Activated B cell treated with CpG ODN at 0.5 μM for 24 hours (primary cell): ENCODE results near the gene RPAP3. TPM values are rescaled to one million over a fixed set of nuclear protein-coding genes. Genes with fewer than 3 reads are reported as not detected.

Source experiments
- ATAC-seq: fragments of 200-7000 bp; cut with Tn5 transposase; one replicate; pipeline ENCODE4 v1.10.0; 2021; ENCODE audit warnings: low read depth, mild to moderate bottlenecking, moderate library complexity
- CTCF ChIA-PET: fragments of 350-600 bp; sonication (Branson Sonifier 250); formaldehyde crosslinking; loops from one replicate; lab custom pipeline; 2021; ENCODE audit warnings: antibody characterized with exemption; lab: Charles Lee
- POLR2A ChIA-PET: fragments of 350-600 bp; sonication (Branson Sonifier 250); formaldehyde crosslinking; loops from one replicate; lab custom pipeline; 2021; ENCODE audit warnings: antibody characterized with exemption; lab: Charles Lee
- DNase-seq: peaks from one replicate; pipeline ENCODE4 v3.0.0; 2022
- H3K27ac Mint-ChIP-seq: one replicate; pipeline ENCODE4 v1.8.0; 2020; ENCODE audit warnings: mixed read lengths
- H3K27me3 Mint-ChIP-seq: one replicate; pipeline ENCODE4 v1.8.0; 2021; ENCODE audit warnings: mixed read lengths
- H3K36me3 Mint-ChIP-seq: one replicate; pipeline ENCODE4 v1.8.0; 2021; ENCODE audit warnings: low read depth, mixed read lengths
- H3K4me1 Mint-ChIP-seq: one replicate; pipeline ENCODE4 v1.8.0; 2021; ENCODE audit warnings: mixed read lengths
- H3K4me3 Mint-ChIP-seq: one replicate; pipeline ENCODE4 v1.8.0; 2020; ENCODE audit warnings: mild to moderate bottlenecking, mixed read lengths
- H3K9me3 Mint-ChIP-seq: one replicate; pipeline ENCODE4 v1.8.0; 2020; ENCODE audit warnings: mixed read lengths
- intact Hi-C: fragments of 100-400 bp; cut with micrococcal nuclease; formaldehyde crosslinking; loops from one replicate; pipeline ENCODE4 v1.15.1; 2024
- total RNA-seq: library from RNA; stranded (reverse); gene quantifications from 2 replicates; pipeline ENCODE4 v1.2.3, GENCODE V29; 2022
- TF ChIP-seq, protein P1 (sequence below): fragments of 200-600 bp; IDR thresholded peaks from one replicate; pipeline ENCODE4 v1.8.0; 2022; ENCODE audit warnings: antibody characterized with exemption, mild to moderate bottlenecking

Gene RPAP3
- total RNA-seq, 1 donor from 2014 or later: 60.5 TPM

DNA sequence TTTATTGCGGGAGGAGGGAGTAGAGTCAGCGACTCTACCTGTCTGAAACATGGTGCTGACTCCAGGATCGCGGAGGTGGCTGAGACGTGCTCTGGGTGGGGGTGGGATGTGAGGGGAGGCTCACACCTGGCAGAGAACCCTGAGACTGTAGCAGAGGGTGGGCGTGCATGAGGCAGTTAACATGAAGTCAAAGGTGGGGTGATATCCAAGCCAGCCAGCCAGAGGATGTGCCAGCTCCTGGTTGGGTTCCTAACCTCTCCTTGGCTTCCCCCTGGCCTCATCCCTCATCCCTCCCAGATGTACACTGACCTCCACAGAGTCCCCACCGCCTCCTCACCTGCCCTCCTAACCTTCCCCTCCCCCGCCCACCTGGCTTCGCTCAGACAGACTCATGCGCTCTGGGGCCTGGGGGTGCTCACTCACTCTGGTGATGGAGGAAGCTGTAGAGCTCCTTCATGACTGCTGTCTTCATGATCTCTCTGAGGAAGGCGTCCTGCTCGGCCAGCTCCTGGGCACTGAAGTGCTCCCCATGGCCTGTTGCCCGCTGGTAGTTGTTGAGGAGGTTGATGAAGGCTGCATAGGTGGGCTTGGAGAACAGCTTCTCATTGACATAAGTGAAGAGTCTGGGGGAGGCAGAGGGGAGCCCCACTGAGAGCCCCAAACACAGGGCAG, 10.2 kb upstream of the RPAP3 start:
- no peaks in the 10 kb centered on the region for H3K27me3 Mint-ChIP-seq
- no peak overlapping the region for H3K4me3 Mint-ChIP-seq
- H3K36me3 Mint-ChIP-seq: peaks cover 8% of the 10 kb centered on the region
- H3K4me1 Mint-ChIP-seq: peaks cover 31% of the 10 kb centered on the region
- CTCF ChIA-PET: interaction anchor here (0.6 to 7.3 kb wide), 15 partner anchors 9 to 124 kb away, joined by 3 to 134 read pairs (median 7); partner anchors contain the start of genes ENDOU, RAPGEF3 and SLC48A1
- POLR2A ChIA-PET: interaction anchor here (0.8 to 1.9 kb wide), 5 partner anchors 10 to 124 kb away, joined by 3 to 7 read pairs (median 4); partner anchors contain the start of gene RPAP3
- no peaks in the 10 kb centered on the region for H3K9me3 Mint-ChIP-seq
- TF ChIP-seq, protein P1, sequence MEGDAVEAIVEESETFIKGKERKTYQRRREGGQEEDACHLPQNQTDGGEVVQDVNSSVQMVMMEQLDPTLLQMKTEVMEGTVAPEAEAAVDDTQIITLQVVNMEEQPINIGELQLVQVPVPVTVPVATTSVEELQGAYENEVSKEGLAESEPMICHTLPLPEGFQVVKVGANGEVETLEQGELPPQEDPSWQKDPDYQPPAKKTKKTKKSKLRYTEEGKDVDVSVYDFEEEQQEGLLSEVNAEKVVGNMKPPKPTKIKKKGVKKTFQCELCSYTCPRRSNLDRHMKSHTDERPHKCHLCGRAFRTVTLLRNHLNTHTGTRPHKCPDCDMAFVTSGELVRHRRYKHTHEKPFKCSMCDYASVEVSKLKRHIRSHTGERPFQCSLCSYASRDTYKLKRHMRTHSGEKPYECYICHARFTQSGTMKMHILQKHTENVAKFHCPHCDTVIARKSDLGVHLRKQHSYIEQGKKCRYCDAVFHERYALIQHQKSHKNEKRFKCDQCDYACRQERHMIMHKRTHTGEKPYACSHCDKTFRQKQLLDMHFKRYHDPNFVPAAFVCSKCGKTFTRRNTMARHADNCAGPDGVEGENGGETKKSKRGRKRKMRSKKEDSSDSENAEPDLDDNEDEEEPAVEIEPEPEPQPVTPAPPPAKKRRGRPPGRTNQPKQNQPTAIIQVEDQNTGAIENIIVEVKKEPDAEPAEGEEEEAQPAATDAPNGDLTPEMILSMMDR: no peak
- ATAC-seq: no peak
- intact Hi-C loops: loop anchor here (1.0 to 10.0 kb wide), 11 partner anchors 10 to 899 kb away; partner anchors contain the start of genes SLC48A1 and TMEM106C
- no peak overlapping the region for H3K27ac Mint-ChIP-seq
- no peak for DNase-seq

DNA sequence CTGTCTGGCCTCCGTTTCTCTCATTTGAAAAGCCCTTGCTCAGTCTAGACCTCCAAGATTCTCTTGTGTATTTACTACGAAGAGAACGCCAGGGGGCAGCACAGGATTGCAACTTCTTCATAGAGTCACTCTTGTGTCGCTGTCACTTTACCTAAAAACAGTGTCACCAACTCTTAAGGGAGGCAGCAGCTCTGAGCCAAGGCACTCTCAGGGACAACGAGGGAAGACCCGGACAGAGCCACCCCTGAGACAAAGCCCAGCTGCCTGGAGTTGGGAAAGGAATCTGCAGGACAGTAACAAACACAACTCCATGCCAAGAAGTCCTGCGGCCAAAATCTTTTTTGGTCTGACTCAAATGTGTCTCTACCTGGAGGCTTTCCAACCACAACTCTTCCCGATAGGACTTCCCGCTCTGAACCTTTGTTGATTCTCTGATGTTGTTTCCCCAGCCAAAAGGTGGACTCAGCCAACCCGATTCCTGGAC, 9.6 kb upstream of the RPAP3 start:
- Mint-ChIP-seq H3K36me3 (peaks cover 5% of the 10 kb centered on the region), H3K27ac (no peak overlapping the region), H3K4me3 (no peak overlapping the region), H3K4me1 (peaks cover 37% of the 10 kb centered on the region), H3K9me3 (no peaks in the 10 kb centered on the region), H3K27me3 (no peaks in the 10 kb centered on the region)
- ATAC-seq: peak; percentile 87
- intact Hi-C loops: loop anchor here (1.0 to 10.0 kb wide), 11 partner anchors 11 to 899 kb away; partner anchors contain the start of genes SLC48A1 and TMEM106C
- TF ChIP-seq, protein P1: peak; percentile 18
- CTCF ChIA-PET: interaction anchor here (0.6 to 7.3 kb wide), 18 partner anchors 10 to 125 kb away, joined by 3 to 134 read pairs (median 6); partner anchors contain the start of genes ENDOU, RAPGEF3, RPAP3 and SLC48A1
- DNase-seq: peak; percentile 54
- POLR2A ChIA-PET: interaction anchor here (0.8 to 1.9 kb wide), 5 partner anchors 9 to 124 kb away, joined by 3 to 6 read pairs (median 4); partner anchors contain the start of gene RPAP3

DNA sequence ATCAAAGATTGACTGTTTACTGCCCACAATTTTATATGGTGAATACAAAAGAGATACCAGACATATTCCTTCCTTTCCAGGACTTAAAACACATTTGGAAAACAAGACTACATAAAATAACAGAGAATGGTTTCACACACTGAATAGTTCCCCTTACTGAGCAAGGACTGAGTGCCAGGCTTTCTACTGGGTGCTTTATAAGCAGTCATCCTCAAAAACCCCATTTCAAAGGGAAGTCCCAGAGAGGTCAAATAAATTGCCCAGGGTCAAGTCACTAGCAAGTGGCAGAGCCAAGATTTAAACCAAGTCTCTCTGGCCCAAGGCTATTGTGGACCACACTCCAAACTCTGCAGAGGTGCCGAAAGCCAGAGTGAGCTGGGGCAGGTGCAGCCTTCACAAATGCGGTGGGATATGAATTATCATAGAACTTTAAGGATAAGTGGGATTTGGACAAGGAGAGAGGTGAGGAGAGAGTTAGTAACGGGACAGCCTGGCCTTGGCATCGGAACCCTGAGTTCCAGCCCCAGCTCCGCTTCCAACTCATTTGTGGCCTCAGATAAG, 9.1 kb upstream of the RPAP3 start:
- TF ChIP-seq, protein P1: no peak
- no peak for DNase-seq
- peaks cover 4% of the 10 kb centered on the region for H3K36me3 Mint-ChIP-seq
- ATAC-seq: no peak
- CTCF ChIA-PET: interaction anchor here (0.6 to 7.3 kb wide), 16 partner anchors 9 to 125 kb away, joined by 3 to 134 read pairs (median 7); partner anchors contain the start of genes ENDOU, RAPGEF3, RPAP3 and SLC48A1
- peaks cover 42% of the 10 kb centered on the region for H3K4me1 Mint-ChIP-seq
- no peak overlapping the region for H3K27ac Mint-ChIP-seq
- no peaks in the 10 kb centered on the region for H3K27me3 Mint-ChIP-seq
- no peaks in the 10 kb centered on the region for H3K9me3 Mint-ChIP-seq
- POLR2A ChIA-PET: interaction anchor here (1.0 to 1.9 kb wide), 4 partner anchors 9 to 125 kb away, joined by 3 to 6 read pairs (median 4); partner anchors contain the start of gene RPAP3
- intact Hi-C loops: loop anchor here (1.0 to 10.0 kb wide), 11 partner anchors 11 to 900 kb away; partner anchors contain the start of genes SLC48A1 and TMEM106C
- H3K4me3 Mint-ChIP-seq: no peak overlapping the region

DNA sequence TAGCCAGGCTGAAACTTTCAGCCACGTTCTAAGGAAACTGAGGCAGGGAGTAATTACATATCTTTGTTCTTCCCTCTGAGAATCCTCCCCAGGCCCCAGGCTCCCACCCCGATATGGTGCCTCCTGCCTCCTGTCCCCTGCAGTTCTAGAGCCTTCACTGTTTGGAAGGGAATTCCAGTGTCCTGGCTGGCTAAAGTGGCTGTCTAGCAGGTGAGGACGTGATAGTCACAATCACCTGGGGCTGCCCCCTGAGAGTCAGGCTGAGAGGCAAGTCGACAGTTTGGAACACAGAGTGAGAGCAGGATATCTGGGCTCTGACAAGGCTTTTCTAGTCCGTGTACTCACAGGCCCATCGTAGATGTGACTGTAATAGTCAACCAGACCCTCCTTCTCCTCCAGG, 6.3 kb upstream of the RPAP3 start:
- no peak for ATAC-seq
- ChIA-PET CTCF (interaction anchor here (1.1 to 3.2 kb wide), 3 partner anchors 30 to 680 kb away, joined by 3 to 20 read pairs (median 3); no protein-coding TSS in a partner anchor), POLR2A (interaction anchor here (0.6 kb wide), 1 partner anchor 121 kb away, joined by 3 read pairs; no protein-coding TSS in a partner anchor)
- DNase-seq: no peak
- TF ChIP-seq, protein P1: no peak
- H3K9me3 Mint-ChIP-seq: no peaks in the 10 kb centered on the region
- no peak overlapping the region for H3K27ac Mint-ChIP-seq
- no peak overlapping the region for H3K4me3 Mint-ChIP-seq
- intact Hi-C loops: loop anchor here (10.0 kb wide), 1 partner anchor 903 kb away; no protein-coding TSS in a partner anchor
- no peaks in the 10 kb centered on the region for H3K27me3 Mint-ChIP-seq
- H3K36me3 Mint-ChIP-seq: no peaks in the 10 kb centered on the region
- peaks cover 56% of the 10 kb centered on the region for H3K4me1 Mint-ChIP-seq
